SIG-M5 treated with dmso at 0.1 percent for 504 hours (cell line): ENCODE results near the gene OR1I1.
"Not testable (repeated sequence)": the region's sequence is repeated elsewhere in the genome, so short reads cannot be mapped to it uniquely, and the experiment has no call there.

ENCODE experiments used
- DNase-seq: peaks from one replicate; lab custom pipeline; 2025; ENCODE audit not compliant: unreplicated experiment; lab: John Stamatoyannopoulos, UW

Gene OR1I1, protein sequence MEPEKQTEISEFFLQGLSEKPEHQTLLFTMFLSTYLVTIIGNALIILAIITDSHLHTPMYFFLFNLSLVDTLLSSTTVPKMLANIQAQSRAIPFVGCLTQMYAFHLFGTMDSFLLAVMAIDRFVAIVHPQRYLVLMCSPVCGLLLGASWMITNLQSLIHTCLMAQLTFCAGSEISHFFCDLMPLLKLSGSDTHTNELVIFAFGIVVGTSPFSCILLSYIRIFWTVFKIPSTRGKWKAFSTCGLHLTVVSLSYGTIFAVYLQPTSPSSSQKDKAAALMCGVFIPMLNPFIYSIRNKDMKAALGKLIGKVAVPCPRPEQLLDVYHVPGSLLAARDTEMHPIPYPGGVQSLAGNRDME

GRCh38 chr19:15081911-15082310, at the start of gene OR1I1:
OR1I1 (plus strand) TSS chr19:15082211; CDS start chr19:15087066, 4,855 bp downstream.
- no peak for DNase-seq

GRCh38 chr19:15035795-15036311, 46.2 kb upstream of the OR1I1 start:
- no peak for DNase-seq

GRCh38 chr19:15037586-15037985, 44.4 kb upstream of the OR1I1 start:
- no peak for DNase-seq

- DNase-seq: no peak
Observed at GRCh38 chr19:15038294-15038693, 43.7 kb upstream of the OR1I1 start.

- no peak for DNase-seq
Observed at GRCh38 chr19:15042003-15042402, 40.0 kb upstream of the OR1I1 start.

GRCh38 chr19:15042826-15043225, 39.2 kb upstream of the OR1I1 start:
- no peak for DNase-seq

DNA sequence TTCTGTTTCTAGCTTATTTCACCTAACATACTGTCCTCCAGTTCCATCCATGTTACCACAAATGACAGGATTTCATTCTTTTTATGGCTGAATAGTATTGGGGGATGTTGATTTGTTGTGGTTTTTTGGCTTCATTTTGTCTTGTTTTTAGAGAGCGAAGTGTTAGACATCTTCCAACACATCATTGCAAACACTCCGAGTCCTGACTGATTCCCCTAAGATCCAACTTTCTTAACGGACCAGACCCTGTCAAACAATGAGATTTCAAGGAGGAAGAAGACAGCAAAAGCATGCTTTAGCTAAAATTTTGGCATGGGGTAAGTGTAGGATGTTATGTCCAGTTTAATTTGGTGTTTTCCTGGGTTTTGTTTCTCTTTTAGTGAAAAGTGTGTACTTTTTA, 36.5 kb upstream of the OR1I1 start:
- no peak for DNase-seq

DNA sequence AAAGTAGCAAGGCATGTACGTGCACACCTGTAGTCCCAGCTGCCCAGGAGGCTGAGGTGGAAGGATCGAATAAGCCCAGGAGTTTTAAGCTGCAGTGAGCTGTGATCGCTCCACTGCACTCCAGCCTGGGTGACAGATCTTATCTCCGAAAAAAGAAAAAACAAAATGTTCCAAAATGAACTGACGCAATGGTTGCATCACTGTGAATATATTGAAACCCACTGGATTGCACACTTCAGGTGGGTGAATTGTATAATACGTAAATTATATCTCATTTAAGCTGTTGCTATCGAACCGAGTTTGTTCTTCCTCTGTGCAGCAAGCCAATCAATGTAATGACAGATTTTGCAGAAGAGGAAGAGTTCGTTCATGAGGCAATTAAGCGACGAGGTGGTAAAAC, 34.3 kb upstream of the OR1I1 start:
- no peak for DNase-seq

DNA sequence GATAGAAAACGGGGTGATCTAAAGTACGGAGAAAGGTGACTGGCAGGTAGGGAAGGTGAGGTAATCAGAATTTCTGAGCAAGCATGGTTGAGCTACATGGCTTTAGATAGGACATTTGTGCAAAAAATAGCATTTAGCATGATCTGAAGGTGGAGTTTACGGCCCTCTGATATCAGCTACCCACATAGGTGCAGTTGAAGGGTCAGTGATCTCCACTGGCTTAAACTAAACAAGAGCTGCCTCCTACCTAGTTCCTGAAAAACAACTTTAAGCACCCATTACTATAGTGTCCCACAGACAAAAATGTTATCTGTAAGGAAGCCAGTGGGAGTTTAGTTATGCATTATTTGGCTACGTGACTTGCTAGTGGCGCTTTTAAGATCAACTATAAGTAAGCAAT, 33.9 kb upstream of the OR1I1 start:
- DNase-seq: no peak

DNA sequence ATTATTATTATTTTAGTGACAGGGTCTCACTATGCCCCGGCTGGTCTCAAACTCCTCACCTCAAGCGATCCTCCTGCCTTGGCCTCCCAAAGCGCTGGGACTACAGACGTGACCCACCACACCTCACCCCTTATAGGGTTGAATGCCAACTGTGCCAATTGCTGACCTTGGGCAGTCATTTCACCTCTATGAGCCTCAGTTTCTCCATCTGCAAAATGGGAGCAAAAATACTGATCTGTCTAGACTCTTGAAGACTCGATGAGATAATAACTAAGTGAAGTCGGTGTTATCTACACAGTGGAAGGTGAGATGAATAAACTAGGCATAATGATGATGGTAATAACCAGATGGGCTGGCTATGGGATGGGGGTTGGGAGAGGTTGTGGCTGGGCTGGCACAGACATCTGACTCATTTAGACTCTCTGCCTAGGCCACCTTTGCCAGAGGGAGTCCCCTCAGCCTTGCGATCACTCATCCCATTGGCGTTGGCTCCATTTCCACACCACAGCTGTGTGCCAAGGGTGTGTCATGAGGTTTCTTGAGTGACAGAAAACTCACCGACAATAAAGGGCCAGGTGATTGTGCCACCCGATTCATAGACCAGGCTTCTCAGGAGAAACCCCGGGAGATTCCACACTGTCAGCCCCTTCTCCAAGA, 33.0 kb upstream of the OR1I1 start, which contains the start of gene CASP14:
Gene CASP14, plus strand, starts transcription at position 596 of the 657 bp plus-strand sequence. CDS start 2,772 bp downstream, outside the sequence.
- no peak for DNase-seq

GRCh38 chr19:15050639-15051038, 31.4 kb upstream of the OR1I1 start:
- no peak for DNase-seq

- DNase-seq: no peak
Observed at GRCh38 chr19:15062036-15062435, 20.0 kb upstream of the OR1I1 start.

DNA sequence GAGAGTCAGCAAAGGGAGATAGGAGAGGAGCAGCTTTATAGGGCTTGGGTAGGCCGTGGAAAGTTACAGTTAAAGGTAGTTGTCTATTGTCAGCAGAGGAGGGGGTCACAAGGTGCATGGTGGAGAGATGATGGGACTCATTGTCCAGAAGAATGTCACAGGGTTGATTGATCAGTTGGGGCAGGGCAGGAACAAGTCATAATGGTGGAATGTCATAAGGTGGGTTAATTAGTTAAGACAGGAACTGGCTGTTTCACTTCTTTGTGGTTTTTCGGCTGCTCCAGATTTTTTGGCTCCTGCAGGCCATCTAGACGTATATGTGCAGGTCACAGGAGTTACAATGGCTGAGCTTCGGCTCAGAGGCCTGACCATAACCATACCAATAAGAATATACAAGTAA, 11.6 kb upstream of the OR1I1 start:
- not testable (repeated sequence) for DNase-seq

DNA sequence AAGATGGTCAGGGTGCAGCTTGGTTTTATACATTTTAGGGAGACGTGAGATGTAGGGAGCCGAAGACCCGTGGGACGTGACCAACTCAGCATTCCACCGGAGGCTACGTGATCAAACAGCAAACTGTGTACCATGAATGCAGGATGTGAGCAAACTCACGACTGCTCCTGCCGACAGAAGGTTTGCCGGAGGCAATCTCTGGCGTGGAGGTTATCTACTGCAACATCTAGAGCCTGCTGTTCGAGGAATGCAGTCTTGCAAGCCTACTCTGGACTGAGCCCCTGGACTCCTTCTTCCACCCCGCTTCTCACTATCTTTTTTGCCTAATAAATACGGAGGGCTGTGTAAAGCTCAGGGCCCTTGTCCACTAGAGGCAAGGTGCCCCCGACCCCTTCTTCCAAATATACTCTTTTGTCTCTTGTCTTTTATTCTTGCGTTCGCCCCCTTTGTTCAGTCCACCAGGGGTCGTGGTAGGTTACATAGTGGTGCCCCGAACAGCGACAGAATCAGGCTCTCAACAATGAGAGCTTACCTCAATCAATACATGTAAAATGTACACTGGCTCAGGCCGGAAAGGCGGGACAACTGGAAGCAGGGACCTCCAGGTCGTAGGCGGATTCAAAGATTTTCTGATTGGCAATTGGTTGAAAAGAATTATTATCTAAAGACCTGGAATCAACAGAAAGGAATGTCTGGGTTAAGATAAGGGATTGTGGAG, 8.9 kb upstream of the OR1I1 start:
- DNase-seq: peak; percentile 48

- DNase-seq: no peak
Observed at GRCh38 chr19:15074371-15074770, 7.6 kb upstream of the OR1I1 start.

- no peak for DNase-seq
Observed at GRCh38 chr19:15075806-15076205, 6.2 kb upstream of the OR1I1 start.

DNA sequence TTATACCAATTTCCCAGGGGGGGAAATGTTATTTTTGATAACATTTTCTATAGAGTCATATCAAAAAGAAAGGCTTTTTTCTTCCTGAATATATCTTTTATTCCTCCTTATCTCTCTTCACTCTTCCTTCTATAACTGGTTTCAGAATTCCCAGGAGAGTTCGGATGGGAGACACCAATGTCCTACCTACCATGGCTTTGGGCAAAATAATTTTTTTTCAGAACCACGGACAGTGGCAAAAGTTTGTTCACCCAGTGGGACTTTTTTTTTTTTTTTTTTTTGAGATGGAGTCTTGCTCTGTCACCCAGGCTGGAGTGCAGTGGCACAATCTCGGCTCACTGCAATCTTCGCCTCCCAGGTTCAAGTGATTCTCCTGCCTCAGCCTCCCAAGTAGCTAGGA, 2.0 kb upstream of the OR1I1 start:
- DNase-seq: not testable (repeated sequence)

DNA sequence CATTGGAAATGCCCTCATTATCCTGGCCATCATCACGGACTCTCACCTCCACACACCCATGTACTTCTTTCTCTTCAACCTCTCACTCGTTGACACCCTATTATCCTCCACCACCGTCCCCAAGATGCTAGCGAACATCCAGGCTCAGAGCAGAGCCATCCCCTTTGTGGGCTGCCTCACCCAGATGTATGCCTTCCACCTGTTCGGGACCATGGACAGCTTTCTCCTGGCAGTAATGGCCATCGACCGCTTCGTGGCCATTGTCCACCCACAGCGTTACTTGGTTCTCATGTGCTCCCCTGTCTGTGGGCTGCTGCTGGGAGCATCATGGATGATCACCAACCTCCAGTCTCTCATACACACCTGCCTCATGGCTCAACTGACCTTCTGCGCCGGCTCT, 5.2 kb downstream of the OR1I1 start:
- no peak for DNase-seq

- peak; percentile 54 for DNase-seq
Observed at GRCh38 chr19:15091918-15092753, 10.1 kb downstream of the OR1I1 start.

DNA sequence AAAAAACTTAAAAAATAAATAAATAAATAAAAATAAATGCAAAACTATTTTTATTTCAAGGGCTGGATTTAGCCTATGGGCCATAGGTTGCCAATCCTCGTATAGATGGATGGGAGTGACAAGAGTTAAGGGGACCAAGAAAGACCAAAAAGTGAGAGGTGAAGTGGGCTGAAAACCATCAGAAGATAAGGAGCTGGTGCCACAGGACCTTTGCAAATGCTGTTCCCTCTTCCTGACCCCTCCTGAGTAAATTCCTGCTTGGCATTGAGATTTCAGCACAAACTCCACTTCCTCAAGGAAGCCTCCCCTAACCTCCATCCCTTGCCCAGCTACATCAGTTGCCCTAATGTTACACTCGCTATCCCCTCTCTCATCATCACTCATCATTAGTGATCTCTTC, 11.0 kb downstream of the OR1I1 start:
- DNase-seq: no peak

DNA sequence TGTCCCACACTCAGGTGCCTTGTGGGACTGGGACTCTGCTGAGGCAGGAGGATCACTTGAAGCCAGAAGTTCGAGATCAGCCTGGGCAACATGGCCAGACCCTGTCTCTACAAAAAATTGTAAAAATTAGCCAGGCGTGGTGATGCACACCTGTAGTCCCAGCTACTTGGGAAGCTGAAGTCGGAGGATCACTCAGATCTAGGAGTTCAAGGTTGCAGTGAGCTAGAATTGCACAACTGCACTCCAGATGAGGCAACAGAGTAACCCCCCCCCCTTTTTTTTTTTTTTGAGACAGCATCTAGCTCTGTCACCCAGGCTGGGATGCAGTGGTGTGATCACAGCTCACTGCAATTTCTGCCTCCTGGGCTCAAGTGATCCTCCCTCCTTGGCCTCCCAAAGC, 14.2 kb downstream of the OR1I1 start:
- DNase-seq: no peak
